HG02642 (cell line): ENCODE measurements around the gene GPR34.

Source experiments
- ATAC-seq: cut with Tn5 transposase; IDR thresholded peaks from one replicate; pipeline ENCODE4 v1.9.1; 2021; ENCODE audit warnings: mild to moderate bottlenecking; ENCODE audit not compliant: unreplicated experiment, poor library complexity

GPR34 gene

GRCh38 chrX:41730081-41730480 lies 41.3 kb downstream of the GPR34 start:
- no peak for ATAC-seq

- ATAC-seq: no peak
Observed at GRCh38 chrX:41732260-41732659, 43.5 kb downstream of the GPR34 start.

- peak; percentile 98 for ATAC-seq
Observed at GRCh38 chrX:41733939-41734338, 45.2 kb downstream of the GPR34 start.

GRCh38 chrX:41734530-41734929 lies 45.8 kb downstream of the GPR34 start:
- ATAC-seq: peak; percentile 48

GRCh38 chrX:41737065-41737464 lies 48.3 kb downstream of the GPR34 start:
- ATAC-seq: no peak

- no peak for ATAC-seq
Observed at GRCh38 chrX:41739871-41740270, 51.1 kb downstream of the GPR34 start.
